ENCODE results near the gene PDSS2.

GRCh38 chr6:107218142-107218541 lies 241.2 kb downstream of the PDSS2 start:
- TF ChIP-seq CTCF (IDR thresholded peaks at IDR 0.05; ENCODE audit: insufficient read depth, low read length, poor library complexity, severe bottlenecking) (no peak), EZH2phosphoT487 (conservative IDR thresholded peaks at IDR 0.05; ENCODE audit: low read length) (no peak)

Measured in SU-DHL-6 (cell line).